Osteoblast (primary cell): Measurements from ENCODE around the gene LAMA1. TPM values are rescaled to one million over a fixed set of nuclear protein-coding genes. Genes with fewer than 3 reads are reported as not detected.

Source experiments
- DNase-seq: peaks from one replicate; pipeline ENCODE4 v3.0.0; 2011; ENCODE audit warnings: low spot score, mixed read lengths; ENCODE audit not compliant: insufficient read length; ENCODE audit errors: missing footprints
- H2AFZ ChIP-seq: 2 replicates; pipeline ENCODE4 v1.6.0; 2011; ENCODE audit warnings: mild to moderate bottlenecking, low read length
- H3K27ac ChIP-seq: 2 replicates; pipeline ENCODE4 v1.5.1; 2011; ENCODE audit warnings: mild to moderate bottlenecking, low read depth, low read length, moderate library complexity
- H3K27me3 ChIP-seq: 2 replicates; pipeline ENCODE4 v1.6.0; 2012; ENCODE audit warnings: mild to moderate bottlenecking, control low read depth, inconsistent platforms, low read length, moderate library complexity; ENCODE audit not compliant: insufficient read depth
- H3K36me3 ChIP-seq: 2 replicates; pipeline ENCODE4 v1.5.1; 2011; ENCODE audit warnings: mild to moderate bottlenecking, low read length, control low read depth, moderate library complexity; ENCODE audit not compliant: insufficient read depth
- H3K4me1 ChIP-seq: 2 replicates; pipeline ENCODE4 v1.5.1; 2011; ENCODE audit warnings: mild to moderate bottlenecking, low read length, control low read depth, moderate library complexity; ENCODE audit not compliant: insufficient read depth
- H3K4me2 ChIP-seq: 2 replicates; pipeline ENCODE4 v1.6.0; 2011; ENCODE audit warnings: mild to moderate bottlenecking, low read length; ENCODE audit not compliant: insufficient read depth
- H3K4me3 ChIP-seq: fragments of 200-600 bp; sonication (generic); 3 replicates; pipeline ENCODE4 v1.5.1; 2012; ENCODE audit warnings: mild to moderate bottlenecking, low read length, inconsistent platforms; ENCODE audit not compliant: insufficient read depth
- H3K79me2 ChIP-seq: 2 replicates; pipeline ENCODE4 v1.6.0; 2012; ENCODE audit warnings: mild to moderate bottlenecking, low read length, control low read depth, inconsistent platforms; ENCODE audit not compliant: insufficient read depth
- H3K9me3 ChIP-seq: 2 replicates; pipeline ENCODE4 v1.5.1; 2011; ENCODE audit warnings: low read depth, low read length, control low read depth
- H4K20me1 ChIP-seq: 2 replicates; pipeline ENCODE4 v1.6.0; 2012; ENCODE audit warnings: mild to moderate bottlenecking, low read length, control low read depth; ENCODE audit not compliant: insufficient read depth
- total RNA-seq: library from RNA; depleted of rRNA; stranded (reverse); fragments of >200 nt; gene quantifications from 2 replicates; pipeline ENCODE4 v1.2.3, GENCODE V29; 2012
- TF ChIP-seq, protein P1 (sequence below): IDR thresholded peaks from 2 replicates; pipeline ENCODE4 v1.5.1; 2011; ENCODE audit warnings: mild to moderate bottlenecking, low read depth, low read length, moderate library complexity; ENCODE audit errors: extremely low read depth

Gene LAMA1
- total RNA-seq, 1 donor = 8.3 TPM

DNA sequence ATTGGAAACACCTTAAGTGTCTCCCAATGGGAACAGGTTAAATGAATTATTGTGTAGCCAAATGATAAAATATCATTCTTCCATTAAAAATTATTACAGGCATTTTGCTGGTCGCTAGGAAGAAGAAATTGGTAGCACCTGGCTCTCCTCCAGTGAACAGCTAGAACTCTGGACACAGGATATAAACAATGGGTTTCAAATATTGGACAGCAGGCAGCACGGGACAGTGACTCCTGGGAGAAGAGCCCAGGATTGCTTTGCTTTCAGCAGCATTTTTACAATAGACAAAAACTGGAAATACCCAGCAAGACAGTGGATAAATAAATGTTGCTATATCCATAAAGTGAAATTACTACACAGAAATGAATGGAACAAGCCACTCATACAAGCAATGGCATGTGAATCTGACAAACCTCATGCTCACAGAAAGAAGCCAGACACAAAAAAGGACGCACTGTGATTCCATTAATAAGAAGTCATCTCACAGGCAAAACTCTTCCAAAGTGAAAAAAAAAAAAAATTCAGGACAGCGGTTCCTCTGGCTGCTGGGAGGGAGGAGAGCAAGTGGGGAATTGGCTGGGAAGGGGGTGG is 50.5 kb downstream of the LAMA1 start:
- Histone ChIP-seq H3K27ac (no peak overlapping the region), H3K4me2 (no peak overlapping the region), H2AFZ (no peak overlapping the region), H3K27me3 (no peaks in the 10 kb centered on the region), H3K36me3 (no peaks in the 10 kb centered on the region), H3K79me2 (no peaks in the 10 kb centered on the region), H3K4me3 (no peak overlapping the region), H3K4me1 (no peaks in the 10 kb centered on the region), H3K9me3 (no peaks in the 10 kb centered on the region), H4K20me1 (no peaks in the 10 kb centered on the region)
- no peak for DNase-seq
- TF ChIP-seq, protein P1, sequence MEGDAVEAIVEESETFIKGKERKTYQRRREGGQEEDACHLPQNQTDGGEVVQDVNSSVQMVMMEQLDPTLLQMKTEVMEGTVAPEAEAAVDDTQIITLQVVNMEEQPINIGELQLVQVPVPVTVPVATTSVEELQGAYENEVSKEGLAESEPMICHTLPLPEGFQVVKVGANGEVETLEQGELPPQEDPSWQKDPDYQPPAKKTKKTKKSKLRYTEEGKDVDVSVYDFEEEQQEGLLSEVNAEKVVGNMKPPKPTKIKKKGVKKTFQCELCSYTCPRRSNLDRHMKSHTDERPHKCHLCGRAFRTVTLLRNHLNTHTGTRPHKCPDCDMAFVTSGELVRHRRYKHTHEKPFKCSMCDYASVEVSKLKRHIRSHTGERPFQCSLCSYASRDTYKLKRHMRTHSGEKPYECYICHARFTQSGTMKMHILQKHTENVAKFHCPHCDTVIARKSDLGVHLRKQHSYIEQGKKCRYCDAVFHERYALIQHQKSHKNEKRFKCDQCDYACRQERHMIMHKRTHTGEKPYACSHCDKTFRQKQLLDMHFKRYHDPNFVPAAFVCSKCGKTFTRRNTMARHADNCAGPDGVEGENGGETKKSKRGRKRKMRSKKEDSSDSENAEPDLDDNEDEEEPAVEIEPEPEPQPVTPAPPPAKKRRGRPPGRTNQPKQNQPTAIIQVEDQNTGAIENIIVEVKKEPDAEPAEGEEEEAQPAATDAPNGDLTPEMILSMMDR = no peak

DNA sequence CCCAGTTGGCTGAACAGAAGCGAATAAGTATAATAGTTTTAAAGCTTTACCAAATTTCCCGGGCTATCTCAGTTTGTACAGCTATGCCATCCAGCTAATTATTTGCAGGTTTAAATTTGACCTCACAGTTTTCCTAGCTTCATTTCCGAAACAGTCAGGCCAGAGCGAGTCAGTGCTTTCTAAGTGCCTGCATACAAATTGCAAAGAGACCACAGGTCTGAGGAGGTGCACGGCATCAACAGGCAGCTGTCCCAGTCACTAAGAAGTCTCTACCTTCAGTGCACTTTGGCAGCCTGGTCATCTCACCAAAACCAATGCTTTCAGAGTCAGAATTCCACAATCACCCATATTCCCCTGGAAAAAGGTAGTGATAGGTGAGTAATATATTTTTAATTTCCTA is 51.9 kb downstream of the LAMA1 start:
- Histone ChIP-seq H3K4me3 (no peak overlapping the region), H3K9me3 (no peaks in the 10 kb centered on the region), H3K27me3 (no peaks in the 10 kb centered on the region), H3K27ac (no peak overlapping the region), H3K79me2 (no peaks in the 10 kb centered on the region), H3K4me1 (no peaks in the 10 kb centered on the region), H4K20me1 (no peaks in the 10 kb centered on the region), H2AFZ (no peak overlapping the region), H3K4me2 (no peak overlapping the region), H3K36me3 (no peaks in the 10 kb centered on the region)
- no peak for DNase-seq
- TF ChIP-seq, protein P1 = no peak

DNA sequence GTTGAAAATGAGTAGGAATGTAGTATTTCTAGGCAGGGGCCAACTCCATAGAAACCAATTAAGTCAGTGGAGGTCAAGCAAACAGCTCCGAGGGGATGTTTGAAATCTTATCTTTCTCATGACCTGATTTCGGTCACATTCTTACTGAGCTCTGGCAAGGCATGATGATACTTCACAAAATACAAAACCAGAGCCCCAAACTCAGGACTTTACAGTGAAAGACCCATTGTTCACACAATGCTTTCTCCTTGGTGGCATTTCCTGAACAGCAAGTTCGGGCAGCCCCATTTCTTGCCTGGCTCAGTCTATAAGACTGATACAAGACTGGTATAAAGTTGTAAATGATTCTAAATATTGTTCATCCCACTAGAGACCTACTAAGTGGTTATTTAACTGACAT is 53.3 kb downstream of the LAMA1 start:
- H3K4me2 ChIP-seq = no peak overlapping the region
- H3K4me1 ChIP-seq = no peaks in the 10 kb centered on the region
- no peak overlapping the region for H3K27ac ChIP-seq
- no peaks in the 10 kb centered on the region for H3K79me2 ChIP-seq
- TF ChIP-seq, protein P1 = no peak
- no peak for DNase-seq
- H3K9me3 ChIP-seq = no peaks in the 10 kb centered on the region
- no peak overlapping the region for H3K4me3 ChIP-seq
- no peaks in the 10 kb centered on the region for H3K36me3 ChIP-seq
- no peak overlapping the region for H2AFZ ChIP-seq
- H4K20me1 ChIP-seq = no peaks in the 10 kb centered on the region
- no peaks in the 10 kb centered on the region for H3K27me3 ChIP-seq

DNA sequence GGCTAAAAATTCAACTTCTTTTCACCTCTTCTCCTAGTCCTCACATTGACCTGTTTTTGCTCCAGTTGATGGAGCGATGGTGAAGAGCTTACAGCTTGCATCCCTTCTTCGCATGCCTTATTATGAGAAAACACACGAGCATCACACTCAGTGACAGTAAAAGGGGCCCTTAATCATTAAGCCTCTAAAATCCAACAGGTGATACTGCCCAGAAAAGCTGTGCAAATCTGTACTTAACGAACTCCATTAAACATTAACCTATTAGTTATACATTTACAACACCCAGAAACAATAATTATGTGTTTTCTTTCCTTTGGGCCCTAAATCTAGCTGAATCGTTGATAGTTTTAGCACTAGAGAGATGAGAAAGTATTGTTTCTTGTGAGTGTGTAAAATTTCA is 54.8 kb downstream of the LAMA1 start:
- Histone ChIP-seq H3K79me2 (no peaks in the 10 kb centered on the region), H3K27ac (no peak overlapping the region), H3K36me3 (no peaks in the 10 kb centered on the region), H3K4me2 (no peak overlapping the region), H4K20me1 (no peaks in the 10 kb centered on the region), H3K9me3 (no peaks in the 10 kb centered on the region), H3K4me1 (no peaks in the 10 kb centered on the region), H3K27me3 (no peaks in the 10 kb centered on the region), H2AFZ (no peak overlapping the region), H3K4me3 (no peak overlapping the region)
- no peak for DNase-seq
- TF ChIP-seq, protein P1 = no peak
